Esophagus squamous epithelium (tissue), 4 donors: ENCODE results near the gene CABLES1.

ENCODE experiments used
- POLR2A ChIP-seq, 4 donors: fragments of 450-650 bp; IDR thresholded peaks; one replicate each; pipeline ENCODE4 v1.6.1; 2017; ENCODE audit warnings: antibody characterized with exemption in 4 of 4, mild to moderate bottlenecking in 4 of 4, moderate library complexity in 3 of 4
- TF ChIP-seq, protein P1 (sequence below), 6 experiments: fragments of 450-650 bp in 4 of 6; fragments of 200-600 bp in 2 of 6; sonication (generic) in 2 of 6; IDR thresholded peaks; one replicate each; pipeline ENCODE4 v1.5.1; 2016 to 2019; ENCODE audit warnings: antibody characterized with exemption in 6 of 6, mild to moderate bottlenecking in 4 of 6, moderate library complexity in 4 of 6

DNA sequence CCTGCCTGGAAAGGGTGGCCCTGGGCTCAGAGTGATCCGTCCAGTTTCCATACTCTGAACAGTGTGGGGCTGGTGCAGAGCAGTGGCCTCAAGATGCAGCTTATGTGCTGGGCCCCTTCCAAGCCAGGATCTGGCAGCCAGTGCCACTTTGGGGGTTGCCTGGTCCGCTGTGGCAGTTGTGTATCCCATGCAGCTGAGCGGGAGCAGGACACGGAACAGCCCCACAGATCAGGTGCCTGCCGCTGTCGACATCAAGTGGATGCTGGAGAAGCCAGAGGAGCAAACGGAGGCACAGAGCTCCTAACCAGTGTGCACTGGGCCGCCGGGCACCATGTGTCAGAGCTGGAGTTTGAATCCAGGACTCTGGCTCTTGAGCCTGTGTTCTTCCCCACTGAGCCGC, 112.0 kb downstream of the CABLES1 start:
- TF ChIP-seq, protein P1, sequence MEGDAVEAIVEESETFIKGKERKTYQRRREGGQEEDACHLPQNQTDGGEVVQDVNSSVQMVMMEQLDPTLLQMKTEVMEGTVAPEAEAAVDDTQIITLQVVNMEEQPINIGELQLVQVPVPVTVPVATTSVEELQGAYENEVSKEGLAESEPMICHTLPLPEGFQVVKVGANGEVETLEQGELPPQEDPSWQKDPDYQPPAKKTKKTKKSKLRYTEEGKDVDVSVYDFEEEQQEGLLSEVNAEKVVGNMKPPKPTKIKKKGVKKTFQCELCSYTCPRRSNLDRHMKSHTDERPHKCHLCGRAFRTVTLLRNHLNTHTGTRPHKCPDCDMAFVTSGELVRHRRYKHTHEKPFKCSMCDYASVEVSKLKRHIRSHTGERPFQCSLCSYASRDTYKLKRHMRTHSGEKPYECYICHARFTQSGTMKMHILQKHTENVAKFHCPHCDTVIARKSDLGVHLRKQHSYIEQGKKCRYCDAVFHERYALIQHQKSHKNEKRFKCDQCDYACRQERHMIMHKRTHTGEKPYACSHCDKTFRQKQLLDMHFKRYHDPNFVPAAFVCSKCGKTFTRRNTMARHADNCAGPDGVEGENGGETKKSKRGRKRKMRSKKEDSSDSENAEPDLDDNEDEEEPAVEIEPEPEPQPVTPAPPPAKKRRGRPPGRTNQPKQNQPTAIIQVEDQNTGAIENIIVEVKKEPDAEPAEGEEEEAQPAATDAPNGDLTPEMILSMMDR (IDR thresholded peaks at IDR 0.05): no peak
- TF ChIP-seq POLR2A (IDR thresholded peaks at IDR 0.05): no peak
